ENCODE results near the gene SPG7.

GRCh38 chr16:89596061-89596689 is 88.0 kb downstream of the SPG7 start:
- TF ChIP-seq CTCF (IDR thresholded peaks at IDR 0.05) (no peak), TP53 (CRISPR knock-in tag; IDR thresholded peaks at IDR 0.05) (no peak), CREB1 (CRISPR knock-in tag; IDR thresholded peaks at IDR 0.05) (no peak), ZNF219 (CRISPR knock-in tag; IDR thresholded peaks at IDR 0.05; ENCODE audit: borderline replicate concordance) (no peak), MAX (CRISPR knock-in tag; IDR thresholded peaks at IDR 0.05) (no peak), ETV6 (CRISPR knock-in tag; IDR thresholded peaks at IDR 0.05) (no peak), ZNF671 (CRISPR knock-in tag; IDR thresholded peaks at IDR 0.05) (no peak), USF2 (CRISPR knock-in tag; IDR thresholded peaks at IDR 0.05) (no peak), ZBTB21 (CRISPR knock-in tag; IDR thresholded peaks at IDR 0.05; ENCODE audit: borderline replicate concordance) (no peak), CBFB (CRISPR knock-in tag; IDR thresholded peaks at IDR 0.05; ENCODE audit: low read depth) (no peak), ZNF281 (CRISPR knock-in tag; IDR thresholded peaks at IDR 0.05) (no peak)
- TF ChIP-seq, protein P1, sequence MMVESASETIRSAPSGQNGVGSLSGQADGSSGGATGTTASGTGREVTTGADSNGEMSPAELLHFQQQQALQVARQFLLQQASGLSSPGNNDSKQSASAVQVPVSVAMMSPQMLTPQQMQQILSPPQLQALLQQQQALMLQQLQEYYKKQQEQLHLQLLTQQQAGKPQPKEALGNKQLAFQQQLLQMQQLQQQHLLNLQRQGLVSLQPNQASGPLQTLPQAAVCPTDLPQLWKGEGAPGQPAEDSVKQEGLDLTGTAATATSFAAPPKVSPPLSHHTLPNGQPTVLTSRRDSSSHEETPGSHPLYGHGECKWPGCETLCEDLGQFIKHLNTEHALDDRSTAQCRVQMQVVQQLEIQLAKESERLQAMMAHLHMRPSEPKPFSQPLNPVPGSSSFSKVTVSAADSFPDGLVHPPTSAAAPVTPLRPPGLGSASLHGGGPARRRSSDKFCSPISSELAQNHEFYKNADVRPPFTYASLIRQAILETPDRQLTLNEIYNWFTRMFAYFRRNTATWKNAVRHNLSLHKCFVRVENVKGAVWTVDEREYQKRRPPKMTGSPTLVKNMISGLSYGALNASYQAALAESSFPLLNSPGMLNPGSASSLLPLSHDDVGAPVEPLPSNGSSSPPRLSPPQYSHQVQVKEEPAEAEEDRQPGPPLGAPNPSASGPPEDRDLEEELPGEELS (CRISPR knock-in tag; IDR thresholded peaks at IDR 0.05), result no peak

Data from WTC11 (cell line).